SKM-1 treated with dmso at 0.1 percent for 144 hours (cell line): ENCODE measurements around the gene SELENOW.
A peak's percentile ranks its signal among the peaks of the same experiment; 100 is the strongest.
"Not testable (repeated sequence)": the region's sequence is repeated elsewhere in the genome, so short reads cannot be mapped to it uniquely, and the experiment has no call there.

Source experiments
- DNase-seq: peaks from one replicate; lab custom pipeline; 2025; ENCODE audit not compliant: unreplicated experiment; lab: John Stamatoyannopoulos, UW

Gene SELENOW

GRCh38 chr19:47781590-47782262, 3.2 kb downstream of the SELENOW start:
- DNase-seq = no peak

- DNase-seq = no peak
Measured at GRCh38 chr19:47786566-47786965, 8.1 kb downstream of the SELENOW start.

DNA sequence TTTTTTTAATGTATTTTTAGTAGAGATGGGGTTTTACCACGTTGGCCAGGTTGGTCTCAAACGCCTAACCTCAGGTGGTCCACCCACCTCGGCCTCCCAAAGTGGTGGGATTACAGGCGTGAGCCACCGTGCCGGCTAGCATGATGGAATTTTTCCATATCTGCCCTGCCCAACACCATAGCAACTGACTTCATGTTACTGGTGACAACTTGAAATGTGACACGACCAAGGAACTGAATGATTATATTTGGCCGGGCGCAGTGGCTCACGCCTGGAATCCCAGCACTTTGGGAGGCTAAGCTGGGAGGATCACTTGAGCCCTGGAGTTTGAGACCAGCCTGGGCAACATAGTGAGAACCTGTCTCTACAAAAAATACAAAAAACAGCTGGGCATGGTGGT, 8.8 kb downstream of the SELENOW start:
- not testable (repeated sequence) for DNase-seq

DNA sequence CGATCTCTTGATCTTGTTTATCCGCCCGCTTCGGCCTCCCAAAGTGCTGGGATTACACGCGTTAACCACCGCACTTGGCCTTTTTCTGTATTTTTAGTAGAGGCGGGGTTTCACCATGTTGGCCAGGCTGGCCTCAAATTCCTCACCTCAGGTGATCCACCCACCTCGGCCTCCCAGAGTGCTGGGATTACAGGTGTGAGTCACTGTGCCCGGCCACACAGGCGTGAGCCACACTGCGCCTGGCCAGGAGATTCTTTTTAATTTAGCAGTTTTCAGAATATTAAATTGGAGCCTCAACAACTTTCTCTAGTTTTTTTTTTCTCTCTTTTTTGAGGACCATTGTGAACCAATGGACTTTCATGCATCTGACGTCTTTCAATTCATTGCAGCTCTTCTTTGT, 11.3 kb downstream of the SELENOW start:
- DNase-seq = not testable (repeated sequence)

- peak; percentile 27 for DNase-seq
Measured at GRCh38 chr19:47790398-47790814, 11.9 kb downstream of the SELENOW start.

DNA sequence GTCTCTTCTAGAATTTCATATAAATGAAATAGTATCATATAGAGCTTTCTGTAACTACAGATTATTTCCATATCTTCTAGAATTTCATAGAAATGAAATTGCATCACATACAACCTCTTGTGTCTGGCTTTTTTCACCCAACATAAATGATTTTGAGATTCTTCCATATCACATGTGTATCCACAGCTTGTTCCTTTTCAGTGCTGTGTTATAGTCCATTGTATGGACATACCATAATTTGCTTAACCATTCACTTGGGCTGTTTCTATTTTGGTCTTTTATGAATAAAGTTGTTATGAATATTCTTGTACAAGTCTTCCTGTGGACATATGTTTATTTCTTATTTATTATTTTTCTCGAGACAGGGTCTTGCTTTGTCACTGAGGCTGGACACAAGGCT, 14.1 kb downstream of the SELENOW start:
- DNase-seq = no peak

DNA sequence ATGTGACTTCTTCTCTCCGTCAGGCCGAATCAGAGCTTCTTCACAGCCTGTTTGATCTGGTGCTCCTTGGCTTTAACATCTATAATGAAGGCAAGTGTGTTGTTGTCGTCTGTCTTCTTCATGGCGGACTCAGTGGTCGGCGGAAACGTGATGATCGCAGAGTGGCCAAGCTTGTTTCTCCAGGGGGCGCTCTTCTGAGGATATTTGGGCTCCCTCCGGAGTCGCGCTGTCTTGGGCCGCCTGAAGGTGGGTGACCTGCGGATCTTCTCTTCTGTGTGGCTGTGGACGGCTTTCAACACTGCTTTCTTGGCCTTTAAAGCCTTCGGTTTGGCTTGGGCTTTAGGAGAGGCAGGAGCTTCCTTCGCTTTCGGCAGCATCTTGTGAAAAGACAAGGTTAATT, 16.0 kb downstream of the SELENOW start:
- no peak for DNase-seq

GRCh38 chr19:47796785-47797184, 18.3 kb downstream of the SELENOW start:
- no peak for DNase-seq

- no peak for DNase-seq
Measured at GRCh38 chr19:47797996-47798903, 19.7 kb downstream of the SELENOW start.

DNA sequence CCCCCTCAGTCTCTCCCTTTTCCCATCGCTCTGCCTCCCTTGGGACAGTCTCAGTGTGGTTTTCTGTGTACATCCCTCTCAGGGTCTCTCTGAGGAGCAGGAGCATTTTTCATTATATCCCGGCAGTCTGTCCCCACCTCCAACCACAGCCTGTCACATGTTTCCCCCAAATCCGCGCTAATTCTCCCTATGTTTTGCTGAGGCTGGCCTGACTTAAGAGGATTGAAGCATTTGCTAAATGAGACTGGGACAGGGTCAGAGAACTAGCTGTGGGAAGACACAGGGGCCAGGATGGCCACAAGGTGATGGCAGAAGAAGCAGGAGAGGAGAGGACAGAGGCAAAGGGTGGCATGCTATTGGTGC, 20.4 kb downstream of the SELENOW start:
- DNase-seq = no peak

DNA sequence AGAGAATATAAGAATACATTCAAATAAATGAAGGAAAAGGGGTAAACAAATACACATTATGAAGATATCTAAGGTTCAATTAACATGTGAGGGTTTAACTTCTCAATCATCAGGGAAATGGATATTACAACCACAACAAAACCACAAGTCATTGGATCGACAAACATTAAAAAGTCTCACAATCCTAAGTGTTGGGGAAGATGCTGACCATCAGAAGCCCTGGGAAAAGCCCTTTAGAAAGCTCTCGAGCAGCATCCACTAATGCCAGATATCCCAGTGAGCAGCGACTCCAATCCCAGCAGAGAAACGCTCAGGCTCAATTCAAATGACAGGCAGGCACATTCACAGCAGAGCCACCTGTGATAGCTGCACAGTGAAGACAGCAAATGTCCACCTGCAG, 22.8 kb downstream of the SELENOW start:
- DNase-seq = no peak

DNA sequence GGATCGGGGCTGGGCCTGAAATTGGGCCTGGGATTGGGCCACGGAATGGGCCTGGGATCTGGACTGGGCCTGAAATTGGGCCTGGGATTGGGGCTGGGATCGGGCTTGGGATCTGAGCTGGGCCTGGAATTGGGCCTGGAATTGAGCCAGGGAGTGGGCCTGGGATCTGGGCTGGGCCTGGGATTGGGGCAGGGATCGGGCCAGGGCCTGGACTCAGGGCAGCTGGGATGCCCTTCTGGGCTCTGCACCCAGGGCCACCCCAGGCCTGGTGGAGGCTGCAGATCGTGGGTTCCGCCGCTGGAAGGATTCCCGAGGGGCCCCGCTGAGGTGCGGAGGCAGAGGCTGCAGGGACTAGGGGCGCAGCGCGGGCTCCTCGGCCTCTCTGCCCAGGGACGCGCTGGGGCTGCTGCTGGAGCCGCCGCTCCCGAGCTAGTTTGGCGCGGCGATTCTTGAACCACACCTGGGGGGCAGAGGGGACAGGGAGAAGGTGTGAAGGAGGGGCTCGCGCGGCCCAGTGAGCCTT, 24.1 kb downstream of the SELENOW start:
- DNase-seq = no peak

GRCh38 chr19:47803148-47803547, 24.6 kb downstream of the SELENOW start:
- DNase-seq = not testable (repeated sequence)

DNA sequence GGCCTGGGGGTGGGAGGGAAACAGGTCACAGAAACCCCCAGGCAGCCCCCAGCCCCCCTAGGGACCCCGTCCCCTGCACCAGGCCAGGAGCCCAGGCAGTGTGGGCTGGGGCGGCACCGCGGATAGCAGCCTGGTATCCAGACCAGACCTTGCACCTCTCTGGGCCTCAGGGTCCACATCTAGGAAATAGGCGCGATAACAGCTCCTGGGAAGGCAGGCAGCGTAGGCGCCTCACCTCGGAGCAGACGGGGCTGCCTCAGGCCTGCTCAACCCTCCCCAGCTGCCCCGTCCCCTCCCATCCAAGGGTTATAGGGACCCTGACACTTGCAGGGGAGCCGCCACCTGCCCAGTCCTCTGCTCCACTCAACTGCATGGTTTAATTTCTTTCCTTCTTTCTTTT, 25.2 kb downstream of the SELENOW start:
- DNase-seq = not testable (repeated sequence)

DNA sequence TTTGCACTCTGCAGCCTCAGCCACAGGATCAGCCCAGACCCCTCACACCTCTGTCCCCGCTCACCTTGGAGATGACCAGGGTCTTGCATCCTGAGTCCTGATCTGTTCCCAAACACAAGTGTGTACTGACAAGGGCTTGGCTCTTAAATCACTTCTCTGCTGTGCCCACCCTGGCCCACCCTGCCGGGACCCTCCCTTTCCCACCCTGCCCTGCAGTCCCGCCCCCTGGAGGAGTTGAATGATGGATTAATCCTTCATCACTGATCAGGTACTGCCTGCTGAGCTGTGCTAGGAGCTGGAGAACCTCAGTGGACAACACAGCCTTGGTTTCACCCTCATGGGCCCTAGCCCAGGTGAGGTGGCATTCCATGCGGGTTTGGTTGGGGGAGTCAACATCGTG, 25.9 kb downstream of the SELENOW start, which contains the start of gene TPRX1:
TSS of gene TPRX1 (minus strand) at position 101 of the 400 bp plus-strand sequence. CDS start at position 89, 12 bp downstream.
- not testable (repeated sequence) for DNase-seq

DNA sequence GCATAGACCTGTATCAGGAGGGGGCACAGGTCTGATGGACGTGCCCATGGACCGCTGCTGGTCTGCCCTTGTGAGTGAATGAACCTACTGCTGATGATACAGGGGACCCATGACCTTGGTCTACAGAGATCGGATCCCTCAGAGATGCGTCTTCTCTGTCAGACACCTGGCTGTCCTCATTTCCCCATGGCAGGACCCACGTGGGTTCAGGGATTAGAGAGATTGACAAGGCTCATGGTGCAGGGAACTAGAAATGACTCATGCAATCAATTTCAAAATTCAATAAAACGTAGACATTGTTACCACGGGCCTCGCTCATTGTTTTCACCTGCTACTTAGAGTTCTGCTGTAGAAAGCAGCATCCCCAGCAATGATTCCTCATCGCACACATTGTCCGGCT, 26.8 kb downstream of the SELENOW start:
- DNase-seq = no peak

DNA sequence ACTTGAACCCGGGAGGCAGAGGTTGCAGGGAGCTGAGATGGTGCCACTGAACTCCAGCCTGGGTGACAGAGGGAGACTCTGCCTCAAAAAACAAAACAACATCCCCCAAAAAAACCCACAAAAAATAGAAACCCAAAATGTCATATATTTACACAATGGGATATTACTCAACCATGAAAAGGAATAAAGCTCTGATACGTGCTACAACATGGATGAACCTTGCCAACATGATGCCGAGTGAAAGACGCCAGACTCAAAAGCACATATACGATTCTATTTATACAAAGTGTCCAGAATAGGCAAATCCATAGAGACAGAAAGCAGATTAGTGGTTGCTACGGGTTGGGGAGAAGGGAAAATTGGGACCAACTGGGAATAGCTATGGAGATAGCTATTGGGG, 27.9 kb downstream of the SELENOW start:
- no peak for DNase-seq

DNA sequence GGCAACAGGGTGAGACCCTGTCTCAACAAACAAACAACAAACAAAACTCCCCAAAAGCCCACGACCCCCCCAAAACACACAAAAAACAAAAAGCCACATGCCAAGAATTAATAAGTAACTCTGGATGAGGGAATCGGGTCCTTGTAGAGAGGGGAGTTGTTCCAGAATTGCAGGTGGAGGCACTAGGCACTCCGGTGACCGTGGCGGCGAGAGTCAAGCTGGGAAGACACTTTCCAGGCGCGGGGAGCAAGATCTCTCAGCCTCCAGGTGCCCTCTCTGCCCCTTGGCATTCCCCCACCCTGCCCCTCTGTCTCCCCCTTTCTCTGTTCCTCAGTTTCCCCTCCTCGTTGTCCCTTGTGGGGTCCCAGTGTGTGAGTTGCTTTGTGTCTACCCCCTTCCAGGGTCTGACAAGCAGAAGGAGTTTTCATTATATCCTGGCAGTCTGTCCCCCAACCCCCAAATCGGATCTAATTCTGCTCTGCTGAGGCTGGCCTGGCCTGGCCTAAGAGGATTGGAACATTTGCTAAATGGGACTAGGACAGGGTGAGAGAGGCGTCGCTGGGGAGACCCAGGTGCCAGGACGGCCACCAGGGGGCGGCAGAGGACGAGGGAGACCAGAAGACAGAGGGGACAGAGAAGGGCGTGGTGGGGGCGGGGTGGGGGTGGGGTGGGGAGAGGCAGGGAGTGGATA, 34.9 kb downstream of the SELENOW start:
- DNase-seq = peak; percentile 52

- no peak for DNase-seq
Measured at GRCh38 chr19:47813995-47814328, 35.5 kb downstream of the SELENOW start.

GRCh38 chr19:47816270-47816669, 37.8 kb downstream of the SELENOW start:
- DNase-seq = not testable (repeated sequence)

GRCh38 chr19:47818221-47818620, 39.7 kb downstream of the SELENOW start:
- not testable (repeated sequence) for DNase-seq
